ENCODE results near the gene PHB1. TPM values are rescaled to one million over a fixed set of nuclear protein-coding genes. Genes with fewer than 3 reads are reported as not detected.

PHB1 gene
- polyA plus RNA-seq, 3 donors, result 262 to 291 (median 269) TPM

DNA sequence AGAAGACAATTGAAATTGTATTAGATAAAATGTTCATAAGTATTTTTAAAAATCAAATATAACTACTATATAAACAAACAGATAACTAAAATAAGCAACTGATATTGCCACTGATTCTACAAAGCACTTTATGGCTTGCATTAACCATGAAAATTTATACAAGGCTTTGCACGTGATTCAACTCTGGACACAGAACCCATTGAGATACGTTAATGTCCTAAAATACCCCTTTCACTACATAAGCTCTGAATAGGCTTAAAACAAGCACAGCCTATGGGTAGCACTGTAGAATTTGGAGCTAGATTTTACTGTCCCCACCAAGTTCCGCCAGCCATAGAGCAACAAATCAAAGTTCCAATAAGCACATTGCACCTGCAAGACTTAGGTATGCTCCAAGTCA lies 57.2 kb downstream of the PHB1 start:
- no peak for DNase-seq (ENCODE audit: low read depth in 3 of 3, low spot score in 2 of 3)

- DNase-seq (ENCODE audit: low read depth in 3 of 3, low spot score in 2 of 3), result no peak
These were observed 58.4 kb downstream of the PHB1 start for GRCh38 chr17:49356320-49356719.

Other genes with a start within 250 kb of the PHB1 start
- gene GNGT2, start 204.3 kb downstream of the PHB1 start, polyA plus RNA-seq (ENCODE audit: insufficient read length in 3 of 3), result 1 to 10 TPM; 1.1 to 2.2 (median 1.7) TPM
- 1 to 10 TPM; 4.2 to 5.8 (median 4.7) TPM for gene ABI3, start 204.2 kb downstream of the PHB1 start, polyA plus RNA-seq (ENCODE audit: insufficient read length in 3 of 3)
- 1 to 10 TPM; 1.5 to 1.7 (median 1.7) TPM for gene PHOSPHO1, start 184.1 kb downstream of the PHB1 start, polyA plus RNA-seq (ENCODE audit: insufficient read length in 3 of 3)
- gene ZNF652, start 52.6 kb downstream of the PHB1 start, polyA plus RNA-seq (ENCODE audit: insufficient read length in 3 of 3), result 10 to 100 TPM; 23.7 to 25.2 (median 25.1) TPM
- gene NGFR, start 80.4 kb upstream of the PHB1 start, polyA plus RNA-seq (ENCODE audit: insufficient read length in 3 of 3), result 1 to 10 TPM; 4.3 to 4.7 (median 4.4) TPM
- gene NXPH3, start 161.0 kb upstream of the PHB1 start, polyA plus RNA-seq (ENCODE audit: insufficient read length in 3 of 3), result 1 to 10 TPM; 1.3 to 1.5 (median 1.4) TPM

Measured in right renal cortex interstitium (tissue), 3 donors.